Choroid plexus epithelial cell (primary cell): Measurements from ENCODE around the gene CCDC187.

Experiments
- DNase-seq: peaks from one replicate; pipeline ENCODE4 v3.0.0-alpha.2; 2010; ENCODE audit warnings: low read depth
- H3K4me3 ChIP-seq: 2 replicates; pipeline ENCODE4 v1.5.1; 2011; ENCODE audit warnings: low read depth, mild to moderate bottlenecking, control low read depth, low read length, moderate library complexity
- CTCF ChIP-seq: conservative IDR thresholded peaks from 2 replicates; pipeline ENCODE4 v1.5.1; 2011; ENCODE audit warnings: low read depth, mild to moderate bottlenecking, control low read depth, inconsistent platforms, low read length, moderate library complexity

Gene CCDC187

GRCh38 chr9:136206602-136207275, 97.2 kb downstream of the CCDC187 start:
- TF ChIP-seq CTCF = no peak
- no peak for DNase-seq
- H3K4me3 ChIP-seq = no peak overlapping the region

- DNase-seq = no peak
- no peak overlapping the region for H3K4me3 ChIP-seq
- no peak for TF ChIP-seq CTCF
These were observed 98.2 kb downstream of the CCDC187 start for GRCh38 chr9:136205707-136205992.

DNA sequence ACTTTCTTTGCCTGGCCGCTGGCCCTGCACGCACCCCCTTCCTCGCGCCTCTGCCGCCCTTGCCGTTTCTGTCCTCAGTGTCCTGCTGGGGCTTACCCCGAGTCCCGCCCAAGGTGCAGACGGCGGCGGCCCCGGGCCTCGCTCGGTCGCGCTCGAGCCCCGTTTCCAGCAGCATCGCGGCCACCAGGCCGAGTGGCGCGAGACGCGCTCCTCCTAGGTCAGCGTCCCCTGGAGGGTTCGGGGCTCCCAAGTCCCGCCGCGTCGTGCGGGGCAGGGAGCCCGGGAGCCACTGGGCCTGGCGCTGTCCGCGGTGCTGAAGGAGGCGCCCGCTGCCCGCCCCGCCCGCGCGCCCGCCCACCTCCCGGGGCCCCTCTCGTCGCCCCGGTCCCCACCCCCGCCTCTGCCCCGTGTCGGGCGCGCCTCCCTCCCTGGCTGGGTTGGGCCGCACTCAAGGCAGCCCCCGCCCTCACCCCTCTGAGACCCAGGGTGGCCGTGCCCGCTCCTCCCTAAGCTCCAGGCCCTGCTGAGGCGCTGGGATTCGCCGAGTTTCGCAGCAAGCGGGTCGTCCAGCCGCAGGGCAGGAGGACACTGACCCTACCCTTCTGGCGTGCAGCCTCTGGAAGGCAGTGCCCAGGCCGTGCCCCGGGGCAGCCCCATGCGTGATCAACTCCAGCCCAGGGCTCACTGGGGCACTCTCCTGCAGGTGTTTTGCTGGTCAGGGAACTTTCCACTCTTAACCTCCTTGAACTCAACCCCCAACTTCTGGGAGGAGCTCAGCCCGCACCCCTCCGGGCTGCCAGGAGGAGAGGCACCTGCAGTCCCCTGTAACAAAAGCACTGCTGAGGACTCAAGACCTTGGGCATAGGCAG, 98.8 kb downstream of the CCDC187 start, which contains the start of gene LHX3:
LHX3 (minus strand) TSS at position 291 of the 869 bp plus-strand sequence; CDS start at position 175, 116 bp downstream.
- peak; percentile 18 for DNase-seq
- no peak for TF ChIP-seq CTCF
- H3K4me3 ChIP-seq = no peak within 1 kb of the TSS

GRCh38 chr9:136204145-136204805, 99.6 kb downstream of the CCDC187 start:
- no peak overlapping the region for H3K4me3 ChIP-seq
- no peak for DNase-seq
- no peak for TF ChIP-seq CTCF

- DNase-seq = no peak
- no peak for TF ChIP-seq CTCF
- H3K4me3 ChIP-seq = no peak overlapping the region
These were observed 100.3 kb downstream of the CCDC187 start for GRCh38 chr9:136203408-136204144.

DNA sequence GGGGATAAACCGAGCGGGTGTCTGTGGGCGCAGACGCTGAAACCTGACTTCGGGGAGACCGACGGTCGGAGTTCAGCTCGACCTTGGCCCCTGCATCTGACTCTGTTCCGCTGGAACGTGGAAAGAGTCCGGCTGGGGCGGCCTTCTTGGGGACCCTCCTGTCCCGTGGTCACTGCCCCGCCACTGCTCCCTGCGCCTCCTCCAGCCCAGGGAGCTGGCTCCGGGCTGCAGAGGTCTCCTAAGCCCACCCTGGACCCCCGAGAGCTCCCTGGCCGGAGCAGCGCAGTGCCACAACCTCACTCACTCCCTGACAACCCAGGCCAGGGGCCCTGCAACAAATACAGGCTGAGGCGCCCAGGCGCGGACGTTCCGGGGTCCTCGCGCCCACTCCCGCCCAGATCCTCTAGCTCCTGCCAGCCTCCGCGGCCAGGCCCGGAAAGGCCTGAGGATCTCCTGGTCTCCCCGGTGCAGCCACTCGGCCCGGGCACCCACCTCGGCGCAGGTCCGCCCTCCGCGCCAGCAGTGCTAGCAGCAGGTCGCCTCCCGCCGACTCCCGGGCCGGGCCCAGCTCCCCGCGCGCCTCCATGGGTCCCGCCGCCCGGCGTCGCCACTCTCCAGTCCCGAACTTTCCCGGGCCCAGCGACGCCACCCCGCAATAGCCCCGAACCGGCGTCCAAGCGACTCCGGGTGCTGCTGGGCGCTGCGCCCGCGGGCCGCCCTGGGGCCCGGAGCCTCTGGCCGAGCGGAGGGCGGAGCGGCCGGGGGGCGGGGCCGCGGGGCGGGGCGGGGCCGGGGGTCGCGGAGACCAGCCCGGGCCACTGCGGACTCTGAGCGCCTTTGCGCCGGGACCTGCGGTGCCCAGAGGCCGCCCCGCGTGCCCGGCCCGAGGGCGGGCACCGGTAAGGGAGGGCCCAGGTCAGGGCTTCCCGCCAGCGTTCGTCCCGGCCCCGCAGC, 101.2 kb downstream of the CCDC187 start:
- no peak for DNase-seq
- H3K4me3 ChIP-seq = no peak overlapping the region
- no peak for TF ChIP-seq CTCF
